BE2C (cell line): ENCODE results near the gene MRFAP1.

Experiments
- DNase-seq: peaks from one replicate; pipeline ENCODE4 v3.0.0-alpha.2; 2020
- H3K27me3 ChIP-seq: fragments of 250-450 bp; sonication (Bioruptor Pico); 2 replicates; pipeline ENCODE4 v1.5.1; 2020; ENCODE audit warnings: mild to moderate bottlenecking
- H3K36me3 ChIP-seq: fragments of 250-450 bp; sonication (Bioruptor Pico); 2 replicates; pipeline ENCODE4 v1.5.1; 2020; ENCODE audit warnings: mild to moderate bottlenecking
- H3K4me1 ChIP-seq: fragments of 250-450 bp; sonication (Bioruptor Pico); 2 replicates; pipeline ENCODE4 v1.5.1; 2020
- H3K4me3 ChIP-seq: 2 replicates; pipeline ENCODE4 v1.5.1; 2011; ENCODE audit warnings: low read depth, low read length
- H3K9me3 ChIP-seq: fragments of 250-450 bp; sonication (Bioruptor Pico); 2 replicates; pipeline ENCODE4 v1.5.1; 2020
- TF ChIP-seq, protein P1 (sequence below): IDR thresholded peaks from 2 replicates; pipeline ENCODE4 v1.5.1; 2012; ENCODE audit warnings: mild to moderate bottlenecking, low read depth, low read length

Gene MRFAP1

DNA sequence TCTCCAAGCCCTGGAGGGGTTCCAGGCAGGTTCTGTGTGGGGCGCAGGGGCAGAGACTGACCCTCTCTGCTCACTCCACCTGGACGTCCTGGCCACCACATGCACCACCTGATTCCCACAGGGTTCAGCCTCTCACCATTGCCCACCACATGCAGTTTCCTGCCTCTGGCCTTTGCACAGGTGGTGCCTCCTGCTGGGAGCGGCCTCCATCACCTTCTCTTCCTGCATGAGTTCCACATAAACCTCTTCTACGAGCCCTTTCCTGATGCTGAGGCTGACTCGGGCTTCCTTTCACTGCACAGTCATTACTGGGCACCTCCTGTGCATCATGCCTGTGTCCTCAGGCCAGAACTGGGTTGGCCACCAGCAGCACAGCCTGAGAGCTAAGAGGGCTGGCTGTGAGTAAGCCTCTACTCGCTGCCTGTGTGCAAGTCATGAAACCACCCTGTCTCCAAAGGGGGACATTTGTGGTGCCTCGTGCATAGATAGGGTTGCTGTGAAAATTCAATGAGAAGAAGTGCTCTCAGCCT lies 45.6 kb upstream of the MRFAP1 start:
- H3K4me1 ChIP-seq, result no peaks in the 10 kb centered on the region
- DNase-seq, result no peak

GRCh38 chr4:6595897-6596537 lies 44.5 kb upstream of the MRFAP1 start:
- TF ChIP-seq, protein P1, sequence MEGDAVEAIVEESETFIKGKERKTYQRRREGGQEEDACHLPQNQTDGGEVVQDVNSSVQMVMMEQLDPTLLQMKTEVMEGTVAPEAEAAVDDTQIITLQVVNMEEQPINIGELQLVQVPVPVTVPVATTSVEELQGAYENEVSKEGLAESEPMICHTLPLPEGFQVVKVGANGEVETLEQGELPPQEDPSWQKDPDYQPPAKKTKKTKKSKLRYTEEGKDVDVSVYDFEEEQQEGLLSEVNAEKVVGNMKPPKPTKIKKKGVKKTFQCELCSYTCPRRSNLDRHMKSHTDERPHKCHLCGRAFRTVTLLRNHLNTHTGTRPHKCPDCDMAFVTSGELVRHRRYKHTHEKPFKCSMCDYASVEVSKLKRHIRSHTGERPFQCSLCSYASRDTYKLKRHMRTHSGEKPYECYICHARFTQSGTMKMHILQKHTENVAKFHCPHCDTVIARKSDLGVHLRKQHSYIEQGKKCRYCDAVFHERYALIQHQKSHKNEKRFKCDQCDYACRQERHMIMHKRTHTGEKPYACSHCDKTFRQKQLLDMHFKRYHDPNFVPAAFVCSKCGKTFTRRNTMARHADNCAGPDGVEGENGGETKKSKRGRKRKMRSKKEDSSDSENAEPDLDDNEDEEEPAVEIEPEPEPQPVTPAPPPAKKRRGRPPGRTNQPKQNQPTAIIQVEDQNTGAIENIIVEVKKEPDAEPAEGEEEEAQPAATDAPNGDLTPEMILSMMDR, result no peak
- no peaks in the 10 kb centered on the region for H3K4me1 ChIP-seq
- H3K9me3 ChIP-seq, result no peaks in the 10 kb centered on the region
- H3K36me3 ChIP-seq, result no peaks in the 10 kb centered on the region
- no peak overlapping the region for H3K4me3 ChIP-seq
- no peaks in the 10 kb centered on the region for H3K27me3 ChIP-seq
- DNase-seq, result no peak

More for the DNA sequence above, 45.6 kb upstream of the MRFAP1 start:
- TF ChIP-seq, protein P1, result no peak
- H3K27me3 ChIP-seq, result no peaks in the 10 kb centered on the region
- no peaks in the 10 kb centered on the region for H3K36me3 ChIP-seq
- no peak overlapping the region for H3K4me3 ChIP-seq
- no peaks in the 10 kb centered on the region for H3K9me3 ChIP-seq

- Histone ChIP-seq H3K9me3 (no peaks in the 10 kb centered on the region), H3K4me3 (no peak overlapping the region), H3K36me3 (no peaks in the 10 kb centered on the region), H3K4me1 (no peaks in the 10 kb centered on the region), H3K27me3 (no peaks in the 10 kb centered on the region)
- TF ChIP-seq, protein P1, result no peak
- DNase-seq, result no peak
These were observed 43.5 kb upstream of the MRFAP1 start for GRCh38 chr4:6596948-6597347.

- Histone ChIP-seq H3K4me1 (no peaks in the 10 kb centered on the region), H3K4me3 (no peak overlapping the region), H3K36me3 (no peaks in the 10 kb centered on the region), H3K9me3 (no peaks in the 10 kb centered on the region), H3K27me3 (no peaks in the 10 kb centered on the region)
- no peak for DNase-seq
- TF ChIP-seq, protein P1, result no peak
These were observed 42.4 kb upstream of the MRFAP1 start for GRCh38 chr4:6598127-6598526.

DNA sequence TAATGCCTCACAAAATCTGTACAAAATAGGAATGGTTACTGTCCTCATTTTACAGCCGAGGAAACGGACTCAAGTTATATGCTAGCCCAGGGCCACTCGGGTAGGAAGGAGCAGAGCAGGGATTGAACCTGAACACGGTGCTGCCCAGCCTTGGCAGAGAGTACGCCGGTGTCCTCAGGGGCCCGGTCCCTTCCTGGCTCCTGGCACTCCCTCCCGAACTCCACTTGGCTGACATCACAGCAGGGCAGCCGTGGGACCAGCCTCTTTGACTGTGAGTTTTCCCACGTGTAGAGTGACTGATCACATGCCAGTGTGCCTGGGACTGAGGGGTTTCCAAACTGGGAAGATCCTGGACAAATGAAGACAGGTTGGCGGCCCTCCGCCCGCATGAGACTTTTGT lies 41.8 kb upstream of the MRFAP1 start:
- Histone ChIP-seq H3K27me3 (no peaks in the 10 kb centered on the region), H3K4me1 (no peaks in the 10 kb centered on the region), H3K4me3 (no peak overlapping the region), H3K36me3 (no peaks in the 10 kb centered on the region), H3K9me3 (no peaks in the 10 kb centered on the region)
- TF ChIP-seq, protein P1, result no peak
- no peak for DNase-seq

DNA sequence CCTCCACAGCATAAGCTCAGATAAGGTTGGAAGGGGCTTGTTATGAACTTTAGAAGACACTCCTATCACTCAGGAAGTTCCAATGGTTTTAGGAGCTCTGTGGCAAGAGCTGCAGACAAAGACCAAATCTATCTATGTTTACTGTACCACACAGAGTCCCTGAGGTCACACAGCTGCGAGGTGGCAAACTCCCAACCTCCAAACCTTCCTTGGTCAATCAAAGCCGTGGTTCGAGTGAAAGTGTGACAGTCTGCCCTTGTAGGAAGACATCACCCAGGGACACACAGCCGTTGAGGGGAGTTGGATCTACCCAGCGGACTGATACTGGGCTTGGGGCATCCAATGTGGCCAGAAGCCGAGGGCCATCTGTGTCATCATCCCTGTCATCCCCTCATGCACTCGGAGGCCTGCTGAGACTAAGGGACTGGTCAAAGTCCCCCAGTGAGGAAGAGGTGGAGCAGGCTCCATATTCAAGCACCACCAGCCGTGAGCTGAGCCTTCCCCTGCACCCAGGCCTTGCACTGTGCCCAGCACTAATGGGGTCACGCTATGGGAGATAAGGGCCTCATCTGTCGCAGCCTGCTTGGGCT lies 38.7 kb upstream of the MRFAP1 start:
- no peaks in the 10 kb centered on the region for H3K4me1 ChIP-seq
- DNase-seq, result no peak
- TF ChIP-seq, protein P1, result no peak
- no peak overlapping the region for H3K4me3 ChIP-seq
- H3K9me3 ChIP-seq, result no peaks in the 10 kb centered on the region
- no peaks in the 10 kb centered on the region for H3K27me3 ChIP-seq
- H3K36me3 ChIP-seq, result no peaks in the 10 kb centered on the region; the same call in 1 of the 2 replicates
